GM18907 (cell line): ENCODE data around the gene CDH6.

Experiments
- ATAC-seq: cut with Tn5 transposase; IDR thresholded peaks from one replicate; pipeline ENCODE4 v1.9.1; 2021; ENCODE audit warnings: mild to moderate bottlenecking, moderate library complexity; ENCODE audit not compliant: unreplicated experiment

Gene CDH6

DNA sequence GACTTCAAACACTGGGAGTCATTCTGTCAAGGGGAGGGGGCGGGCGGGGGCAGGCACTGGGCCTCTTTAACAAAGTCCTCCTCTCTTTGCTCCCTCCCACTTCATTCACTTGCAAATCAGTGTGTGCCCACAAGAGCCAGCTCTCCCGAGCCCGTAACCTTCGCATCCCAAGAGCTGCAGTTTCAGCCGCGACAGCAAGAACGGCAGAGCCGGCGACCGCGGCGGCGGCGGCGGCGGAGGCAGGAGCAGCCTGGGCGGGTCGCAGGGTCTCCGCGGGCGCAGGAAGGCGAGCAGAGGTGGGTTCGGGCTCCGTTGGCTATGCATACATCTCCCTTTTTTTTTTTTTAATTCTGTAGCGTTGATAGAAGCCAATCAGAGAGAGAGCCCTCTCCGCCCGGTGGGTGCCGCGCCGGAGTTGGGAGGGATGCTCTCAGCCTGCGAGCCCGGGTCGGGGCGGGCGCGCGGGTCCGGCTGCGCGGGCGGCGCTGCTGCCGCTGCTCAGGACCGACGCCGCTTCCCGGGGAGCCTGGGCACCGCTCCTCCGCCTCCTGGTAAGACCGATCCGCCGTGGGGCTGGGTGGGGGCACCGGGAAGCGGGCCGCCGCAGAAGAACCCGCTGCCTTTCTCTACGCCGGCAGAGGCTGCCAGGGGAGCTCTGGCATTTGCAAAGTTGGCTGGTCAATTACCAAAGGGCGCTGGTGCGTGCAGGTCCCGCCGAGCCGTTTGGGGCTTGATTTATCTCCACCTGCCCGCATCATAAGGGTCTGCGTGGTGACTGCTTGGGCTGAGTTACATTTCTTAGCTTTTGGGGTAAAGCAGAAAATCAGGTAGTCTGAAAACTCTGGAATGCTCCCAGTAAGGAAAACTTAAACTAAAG is at the start of gene CDH6:
TSS of gene CDH6 (plus strand) at position 96 of the 877 bp plus-strand sequence. CDS start 73,788 bp downstream, outside the sequence.
- no peak for ATAC-seq

DNA sequence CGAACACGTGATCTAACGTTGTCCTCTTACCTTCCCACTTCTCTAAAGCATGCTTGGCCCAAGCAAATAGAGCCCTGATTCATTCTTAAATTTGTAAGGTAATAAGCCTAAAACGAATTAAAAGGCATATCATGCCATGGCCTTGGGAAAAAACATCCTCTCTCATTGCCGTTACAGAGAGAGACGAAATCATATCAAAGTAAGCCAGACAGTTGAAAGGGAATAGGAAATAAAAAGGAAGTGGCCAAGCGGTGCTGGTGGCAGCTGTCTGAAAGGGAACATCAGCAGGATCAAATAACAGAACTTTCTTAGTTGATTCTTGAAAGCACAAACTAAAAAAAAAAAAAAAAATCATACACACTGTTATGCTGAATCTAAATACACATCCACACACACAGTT is 49.1 kb upstream of the CDH6 start:
- ATAC-seq, result no peak

DNA sequence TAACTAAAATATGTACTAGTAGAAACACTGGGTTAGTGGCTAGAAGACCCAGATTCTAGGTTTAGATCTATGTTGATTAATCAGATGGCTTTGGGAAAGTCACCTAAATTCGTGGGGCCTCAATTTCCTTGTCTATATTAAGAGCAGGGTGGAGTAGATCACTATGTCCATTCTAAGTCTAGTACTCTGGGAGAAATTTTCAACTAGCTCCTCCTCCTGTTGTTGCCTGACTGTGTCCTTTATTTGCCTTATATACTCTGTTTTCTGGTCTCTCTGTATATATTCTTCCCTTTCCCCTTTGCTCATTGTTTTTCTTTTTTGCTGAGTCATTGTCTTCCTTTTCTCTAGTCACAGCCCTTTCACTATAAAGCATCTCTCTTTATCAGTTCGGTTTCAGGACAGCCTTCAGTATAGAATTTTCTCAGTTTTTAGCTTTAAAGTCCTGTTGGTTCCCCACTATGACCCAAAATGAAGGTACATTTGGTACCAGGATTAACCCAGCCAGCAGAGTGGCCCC is 44.5 kb upstream of the CDH6 start:
- ATAC-seq, result no peak

DNA sequence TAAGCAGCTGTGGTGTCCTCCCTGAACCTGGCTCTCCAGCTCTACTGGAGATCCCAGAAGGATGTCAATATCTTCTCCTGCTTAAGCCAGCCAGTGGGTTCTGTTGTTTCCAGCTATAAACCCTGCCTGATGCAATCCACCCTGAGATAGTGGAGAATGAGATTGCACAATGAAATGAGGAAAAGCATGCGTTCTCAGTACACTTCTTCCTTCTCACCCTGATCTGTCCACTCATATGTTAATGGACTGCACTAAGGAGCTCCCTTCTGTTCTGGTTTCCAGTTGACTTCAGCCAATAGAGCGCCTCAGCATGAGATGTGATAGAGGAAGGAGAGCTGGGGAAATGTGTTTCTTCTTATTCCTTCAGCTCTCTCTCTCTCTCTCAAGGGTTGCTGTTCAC is 40.0 kb upstream of the CDH6 start:
- ATAC-seq, result no peak

DNA sequence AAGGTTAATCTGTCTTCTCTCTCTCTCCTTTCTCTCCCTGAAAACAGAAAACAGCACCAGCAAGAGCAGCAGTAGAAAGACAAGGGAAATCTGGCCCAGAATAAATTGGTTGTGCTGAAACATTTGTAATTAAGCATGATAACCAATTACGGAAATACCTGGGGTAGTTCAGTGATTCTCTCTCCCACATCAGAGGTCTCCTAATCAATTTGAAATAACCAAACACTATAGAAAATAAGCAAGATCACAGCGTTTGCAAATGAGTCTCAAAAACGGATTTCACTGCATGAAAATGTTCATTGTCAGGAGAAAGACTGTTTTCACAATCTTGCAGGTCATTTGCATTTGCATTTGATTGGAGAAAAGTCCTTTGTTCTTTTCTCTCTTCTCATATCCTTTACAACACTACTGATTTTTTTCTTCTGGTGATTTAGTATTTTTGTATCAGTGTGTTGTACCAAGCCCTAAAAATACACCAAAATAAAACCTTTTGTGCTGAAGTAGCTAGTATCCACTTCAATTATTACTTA is 36.8 kb upstream of the CDH6 start:
- no peak for ATAC-seq

DNA sequence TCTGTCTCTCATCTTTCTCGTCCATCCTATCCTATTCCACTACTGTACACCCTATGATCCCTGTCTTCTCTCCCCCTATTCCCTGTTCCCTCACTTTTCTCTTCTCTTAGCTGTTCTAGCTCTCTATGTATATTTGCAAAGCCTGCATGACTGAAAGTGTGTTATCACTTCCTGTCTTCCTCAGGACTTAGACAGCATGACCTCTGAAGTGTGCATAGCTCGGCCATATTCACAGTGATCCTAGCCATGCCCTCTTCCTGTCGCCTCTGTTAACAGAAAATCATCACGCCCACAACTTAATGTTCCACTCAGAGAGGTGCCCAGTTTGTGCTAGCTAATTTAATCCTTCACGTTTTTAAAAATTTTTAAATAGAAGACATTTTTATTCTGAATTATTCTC is 35.8 kb upstream of the CDH6 start:
- ATAC-seq, result no peak

DNA sequence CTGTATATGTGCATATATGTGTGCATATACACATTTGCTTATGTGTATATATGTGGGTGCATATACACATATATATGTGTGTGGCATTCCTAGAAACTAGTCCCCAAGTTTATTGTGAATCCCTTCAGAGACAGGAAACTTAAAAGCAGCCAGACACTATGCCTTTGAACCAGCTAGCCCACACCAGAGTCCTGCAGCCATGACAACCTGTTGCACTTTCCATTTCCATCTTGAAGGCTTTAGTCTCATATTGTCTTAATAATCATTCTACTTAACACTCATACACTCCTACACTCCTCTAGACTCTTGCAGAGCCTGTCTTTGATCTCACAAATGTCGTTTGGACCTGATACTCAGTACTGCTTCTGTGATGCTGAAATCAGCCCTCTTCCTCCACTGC is 34.8 kb upstream of the CDH6 start:
- no peak for ATAC-seq

DNA sequence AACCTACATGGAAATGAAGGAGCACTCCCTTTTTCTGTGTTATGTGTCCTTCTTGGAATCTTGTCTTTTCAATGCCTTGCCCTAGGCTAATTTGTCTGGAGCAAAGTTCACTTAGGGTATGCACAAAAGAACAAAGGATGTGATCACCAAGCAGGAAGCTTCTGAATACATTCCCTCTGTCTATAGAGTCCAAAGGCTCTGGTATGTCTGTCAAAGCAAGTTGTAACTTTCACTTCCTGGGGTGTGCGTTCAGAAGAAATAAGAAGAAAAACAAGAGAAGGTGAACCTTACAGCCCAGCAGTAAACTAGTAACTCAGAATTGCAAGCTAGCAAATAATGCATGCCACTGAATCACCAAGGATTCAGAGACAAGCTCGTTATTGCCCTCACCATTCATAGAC is 31.7 kb upstream of the CDH6 start:
- no peak for ATAC-seq

DNA sequence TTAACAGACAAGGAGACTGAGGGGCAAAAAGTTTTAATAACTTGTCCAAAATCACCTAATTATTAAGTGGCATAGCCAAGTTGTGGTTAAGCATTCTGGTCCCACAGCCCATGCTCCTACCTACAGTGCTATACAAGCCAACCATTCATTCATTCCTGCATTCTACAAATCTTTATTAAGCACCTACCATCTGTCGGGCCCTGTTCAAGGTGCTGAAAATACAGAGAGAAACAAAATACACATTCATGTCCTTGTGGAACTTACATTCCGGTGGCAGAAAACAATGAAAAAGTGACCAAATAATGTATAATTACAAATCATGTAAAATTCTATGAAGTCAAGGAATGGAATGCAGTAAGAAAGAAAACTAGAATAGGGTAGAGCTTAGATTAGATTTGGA is 27.8 kb upstream of the CDH6 start:
- no peak for ATAC-seq

DNA sequence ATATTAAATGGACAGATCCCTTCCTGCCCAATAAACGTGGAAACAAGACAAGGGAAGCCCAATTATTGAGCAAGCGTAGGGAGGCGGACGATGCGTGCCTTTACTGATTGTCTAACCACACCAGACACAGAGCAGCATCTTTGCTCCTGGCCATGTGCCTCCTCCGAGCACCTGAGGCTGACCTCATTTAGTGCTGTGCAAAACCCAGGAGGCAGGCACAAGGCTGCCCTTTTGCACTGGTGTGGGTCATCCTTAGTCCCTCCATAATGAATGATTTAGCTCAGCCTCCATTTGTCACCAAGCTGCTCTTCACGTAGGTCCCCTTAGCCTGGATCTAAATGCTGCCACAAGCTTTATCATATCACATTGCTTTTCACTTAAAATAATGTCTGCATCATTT is 24.1 kb upstream of the CDH6 start:
- no peak for ATAC-seq

DNA sequence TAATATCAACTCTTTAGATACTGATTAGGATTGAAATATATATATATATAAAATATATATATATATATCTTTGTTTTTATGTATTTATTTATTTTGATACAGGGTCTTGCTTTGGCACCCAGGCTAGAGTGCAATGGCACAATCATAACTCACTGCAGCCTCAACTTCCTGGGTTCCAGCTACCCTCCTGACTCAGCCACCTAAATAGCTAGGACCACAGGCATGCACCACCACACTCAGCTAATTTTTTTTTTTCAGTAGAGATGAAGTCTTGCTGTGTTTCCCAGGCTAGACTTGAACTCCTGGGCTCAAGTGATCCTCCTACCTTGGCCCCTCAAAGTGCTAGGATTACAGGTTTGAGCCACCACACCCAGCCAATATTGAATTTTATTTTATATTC is 20.6 kb upstream of the CDH6 start:
- ATAC-seq, result no peak

DNA sequence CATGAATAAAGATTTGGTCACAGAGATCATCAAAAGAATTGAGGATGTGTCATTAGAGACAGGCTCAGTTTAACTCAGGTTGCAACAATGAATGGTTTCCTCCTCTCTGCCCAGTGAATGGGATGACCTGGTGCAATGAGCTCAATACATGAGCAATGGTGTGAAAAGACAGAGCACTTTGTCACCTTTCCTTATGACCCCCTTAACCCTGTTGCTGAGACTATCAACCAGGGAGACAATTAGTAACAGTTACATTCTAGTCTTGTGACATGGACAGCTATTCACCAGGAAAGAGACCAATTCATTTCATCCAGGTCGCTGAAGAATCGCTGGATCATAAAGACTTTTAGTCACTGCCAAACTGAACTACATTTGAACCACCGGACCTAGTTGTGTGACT is 19.9 kb upstream of the CDH6 start:
- ATAC-seq, result no peak

DNA sequence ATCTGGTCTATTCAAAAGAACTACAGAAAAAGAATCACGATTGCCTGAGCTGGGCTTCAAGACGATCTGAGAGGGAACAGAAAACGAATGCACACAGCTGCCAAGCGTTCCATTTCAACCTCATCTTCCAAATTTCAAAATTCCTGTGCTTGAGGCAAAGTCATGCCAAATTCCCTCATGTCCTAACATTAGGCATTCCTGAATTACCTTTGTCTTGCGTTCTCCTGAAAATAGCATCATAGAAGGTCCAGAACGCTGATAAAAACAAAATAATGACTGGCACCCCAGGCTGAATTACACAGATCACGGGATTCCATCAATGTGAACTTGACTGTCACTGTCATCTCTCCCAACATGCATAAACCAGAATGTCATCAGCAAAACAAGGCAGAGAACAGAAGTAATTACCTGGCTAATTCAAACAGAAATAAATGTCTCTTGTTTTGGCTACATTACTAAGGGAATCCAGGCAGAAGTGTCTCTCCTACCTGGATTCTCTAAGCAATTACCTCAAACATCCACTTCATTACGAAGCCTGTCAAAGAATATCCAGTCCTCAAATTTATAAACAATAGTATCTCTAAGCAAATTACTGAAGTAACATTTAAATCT is 12.0 kb upstream of the CDH6 start:
- no peak for ATAC-seq

DNA sequence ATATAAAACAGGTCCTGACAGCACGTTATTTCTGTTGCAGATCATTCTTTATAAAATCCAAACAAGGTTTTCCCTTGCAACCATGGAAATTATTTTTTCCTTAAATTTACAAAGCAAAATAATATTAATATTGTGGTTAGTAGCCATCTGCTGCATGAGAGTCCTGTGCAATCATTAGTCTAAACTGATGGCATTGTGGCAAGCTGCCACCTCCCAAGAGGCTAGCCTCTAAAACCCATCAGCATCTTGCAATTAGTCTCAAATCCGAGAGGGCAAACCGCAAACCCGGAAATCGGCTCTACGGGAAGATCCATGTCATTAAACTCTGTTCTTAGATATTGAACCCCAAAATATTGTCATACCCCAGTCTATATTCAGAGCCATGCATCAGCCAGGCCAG is 11.3 kb upstream of the CDH6 start:
- no peak for ATAC-seq

DNA sequence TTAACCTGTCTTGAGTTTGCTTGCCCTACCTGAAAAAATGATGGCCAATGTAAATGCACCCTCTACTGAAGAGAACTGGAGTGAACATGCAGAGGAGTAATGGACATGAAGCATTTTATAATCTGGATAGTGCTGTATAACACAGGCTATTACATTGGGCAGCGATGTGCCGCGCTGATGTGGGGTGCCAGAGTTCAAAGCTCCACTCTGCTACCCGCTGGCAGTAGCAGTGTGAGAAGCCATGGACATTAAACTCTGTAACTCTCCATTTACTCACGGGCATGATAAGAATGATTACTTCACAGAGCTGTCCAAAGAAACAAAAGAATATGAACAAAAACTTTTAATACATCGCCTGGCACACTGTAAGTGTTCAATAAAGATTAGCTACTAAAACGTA is 7.5 kb upstream of the CDH6 start:
- ATAC-seq, result no peak

DNA sequence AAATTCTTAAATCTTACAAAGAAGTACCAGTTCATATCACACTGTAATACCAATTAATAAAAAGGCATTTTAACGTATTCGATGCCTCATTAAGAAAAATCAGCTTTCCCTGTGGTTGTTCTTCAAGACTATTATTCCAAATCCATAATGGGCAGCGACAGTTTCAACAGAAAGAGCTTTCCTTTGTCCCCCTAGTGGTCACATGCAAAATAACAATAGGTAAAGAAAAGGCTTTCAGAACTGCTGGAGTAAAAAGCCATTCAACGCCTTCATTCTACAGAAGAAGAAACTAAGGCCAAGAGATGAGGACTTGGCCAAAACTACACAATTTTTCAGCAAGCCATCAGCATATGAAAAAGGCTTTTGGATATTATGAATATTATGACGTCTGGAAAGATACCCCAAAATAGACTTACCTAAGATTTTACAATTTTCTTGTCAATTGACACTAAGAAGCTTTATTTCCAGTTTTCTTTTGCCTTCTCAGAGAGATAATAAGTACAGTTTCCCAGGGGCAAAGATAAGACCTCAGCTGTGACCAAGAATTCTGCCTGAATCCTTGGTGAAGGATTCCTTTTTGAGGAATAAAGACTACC is 6.7 kb upstream of the CDH6 start:
- no peak for ATAC-seq

DNA sequence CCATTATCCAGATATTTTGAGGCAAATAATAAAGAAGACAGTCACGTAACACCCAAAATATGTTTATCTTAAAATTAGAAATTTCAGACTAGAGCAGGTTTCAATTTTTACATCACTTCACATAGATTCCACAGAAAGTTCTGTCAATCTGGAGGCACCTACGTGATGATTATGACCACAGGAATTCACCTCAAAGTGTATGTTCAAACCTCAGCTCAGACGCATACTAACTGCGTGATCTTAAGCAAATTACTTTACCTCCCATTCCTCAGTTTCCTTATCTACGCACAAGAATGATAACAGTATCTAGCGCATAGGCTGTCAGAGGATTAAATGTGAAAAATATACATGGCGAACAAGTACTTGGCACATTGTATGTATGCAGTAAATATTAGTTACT is 5.9 kb upstream of the CDH6 start:
- no peak for ATAC-seq

DNA sequence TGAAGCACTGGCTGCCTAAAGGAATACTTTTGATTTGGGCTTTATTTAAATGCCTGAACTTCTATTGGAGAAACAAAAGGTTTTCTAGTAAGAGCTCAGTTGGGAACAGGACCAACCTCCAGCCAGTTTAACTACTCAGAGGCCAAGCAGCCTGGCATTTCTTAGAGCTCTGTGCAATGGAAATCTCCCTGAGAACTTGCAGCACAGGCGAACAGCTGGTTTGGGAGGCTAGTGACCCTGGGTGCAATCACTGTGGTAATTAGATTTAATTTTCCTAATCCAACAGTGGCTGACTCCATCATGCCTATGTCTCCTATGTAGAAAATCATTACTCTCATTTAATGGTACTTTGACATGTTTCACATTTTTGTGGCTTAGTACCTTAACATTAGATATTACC is 1.0 kb upstream of the CDH6 start:
- no peak for ATAC-seq

DNA sequence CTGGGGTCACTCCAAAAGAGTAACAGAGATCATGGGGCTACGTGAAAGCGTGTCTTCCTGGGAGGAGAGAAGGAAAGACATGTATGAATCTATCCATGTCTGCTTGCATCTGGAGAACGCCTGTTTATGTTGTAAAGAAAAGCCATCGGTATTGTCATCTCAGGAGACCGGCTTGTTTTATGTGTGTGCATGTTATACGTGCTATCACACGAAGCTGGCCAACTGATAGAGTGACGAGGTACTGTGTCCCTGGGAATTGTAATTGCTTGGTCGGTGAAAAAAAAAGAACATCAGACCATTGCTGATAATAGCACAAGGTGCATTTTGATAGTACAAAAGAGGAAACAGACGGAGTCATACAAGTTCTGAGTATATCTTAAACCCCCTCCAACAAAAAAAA is 370 bp upstream of the CDH6 start:
- ATAC-seq, result no peak

DNA sequence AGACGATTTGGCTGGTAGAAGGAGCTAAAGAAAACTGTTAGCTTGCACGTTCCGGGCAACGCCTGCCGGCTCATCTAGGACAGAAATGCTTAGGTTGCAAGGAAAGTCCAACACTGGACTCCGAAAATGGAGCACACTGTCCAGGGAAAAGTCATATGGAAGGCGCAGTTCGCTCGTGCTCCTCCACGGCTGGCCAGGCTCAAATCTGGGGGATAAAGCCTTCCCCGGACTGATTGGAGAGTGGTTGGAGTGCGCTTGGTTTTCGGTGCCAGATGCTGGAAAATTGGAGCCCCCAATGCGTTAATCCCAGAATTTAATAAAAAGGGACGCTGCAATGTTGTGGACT is 955 bp downstream of the CDH6 start:
- ATAC-seq, result no peak

DNA sequence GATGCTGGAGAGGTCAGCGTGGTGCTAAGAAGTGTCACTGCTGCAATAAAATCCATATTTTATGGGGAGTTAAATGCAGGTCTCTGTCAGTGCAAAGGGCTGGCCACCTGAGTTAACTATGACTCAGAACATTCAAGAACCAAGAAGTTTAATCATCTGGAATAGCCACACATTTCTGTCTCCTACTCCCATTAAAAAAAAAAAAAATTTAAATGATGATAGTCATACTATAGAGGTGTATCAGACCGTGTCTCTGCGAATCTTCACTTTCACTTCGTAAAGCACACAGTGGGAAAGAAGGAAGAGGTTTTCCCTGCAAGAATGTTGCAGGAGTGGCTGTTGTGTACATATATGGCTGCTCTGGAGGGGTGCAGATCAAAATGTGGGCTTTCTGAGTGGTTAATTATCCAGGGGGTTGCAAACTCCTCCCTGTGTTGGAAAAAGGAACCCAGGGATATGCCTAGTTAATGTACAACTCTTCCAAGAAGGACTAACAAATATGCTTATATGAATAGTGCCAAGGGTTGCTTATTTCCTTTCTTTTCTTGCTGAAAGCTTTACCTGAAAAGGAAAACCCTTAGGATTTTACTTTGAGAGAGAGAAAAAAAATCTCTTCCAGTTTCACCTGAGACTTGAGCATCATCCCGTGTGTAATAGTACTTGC is 1.5 kb downstream of the CDH6 start:
- no peak for ATAC-seq
